Articular chondrocyte of knee joint (primary cell): ENCODE measurements around the gene MRPL55. TPM values are rescaled to one million over a fixed set of nuclear protein-coding genes. Genes with fewer than 3 reads are reported as not detected.

ENCODE experiments used
- small RNA-seq: library from RNA; depleted of rRNA; stranded (forward); fragments of <200 nt; gene quantifications from one replicate; pipeline ENCODE3, GENCODE V24; 2012
- total RNA-seq: library from RNA; depleted of rRNA; stranded (reverse); fragments of >200 nt; gene quantifications from 2 replicates; pipeline ENCODE4 v1.2.3, GENCODE V29; 2012

MRPL55 gene
- 27.0 and 29.3 TPM in 2 replicates for total RNA-seq

DNA sequence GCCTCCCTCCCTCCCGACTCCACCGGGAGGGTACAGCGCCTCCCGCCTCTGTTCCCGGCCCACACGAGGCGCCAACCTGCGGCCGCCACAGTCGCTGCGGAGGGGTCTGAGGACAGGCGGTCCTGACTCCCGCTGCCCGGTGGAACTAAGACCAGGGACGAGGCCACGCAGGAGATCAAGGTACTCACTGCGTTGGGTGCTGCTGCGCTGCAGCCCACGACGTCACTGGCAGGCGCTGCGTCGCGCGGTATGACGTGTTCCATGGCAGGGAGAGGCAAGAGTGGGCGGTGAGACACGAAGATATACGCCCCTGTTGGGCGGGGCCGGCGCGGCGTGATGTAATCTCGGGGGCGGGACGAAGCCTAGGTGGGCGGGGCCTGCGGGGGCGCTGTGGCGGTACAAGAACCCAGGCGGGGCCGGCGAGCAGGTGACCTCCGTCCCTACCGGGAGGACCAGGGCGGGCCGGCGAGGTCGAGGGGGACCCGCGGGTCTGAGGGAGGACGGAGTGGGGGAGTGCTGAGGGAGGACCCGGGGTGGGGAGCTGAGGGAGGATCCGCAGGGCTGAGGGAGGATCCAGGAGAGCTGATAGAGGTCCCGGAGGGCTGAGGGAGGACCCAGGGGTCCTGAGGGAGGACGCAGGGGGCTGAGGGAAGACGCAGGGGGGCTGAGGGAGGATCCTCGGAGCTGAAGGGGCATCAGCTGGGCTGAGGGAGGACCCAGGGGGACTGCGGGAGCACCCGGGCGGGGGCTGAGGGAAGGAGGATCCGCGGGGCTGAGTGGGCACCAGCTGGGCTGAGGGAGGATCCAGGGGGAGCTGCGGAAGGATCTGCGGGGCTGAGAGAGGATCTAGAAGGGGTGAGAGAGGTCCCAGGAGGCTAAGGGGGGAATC is at the start of gene MRPL55:
MRPL55 (minus strand) TSS at position 227 of the 889 bp plus-strand sequence. CDS start 1,039 bp downstream, outside the sequence.

DNA sequence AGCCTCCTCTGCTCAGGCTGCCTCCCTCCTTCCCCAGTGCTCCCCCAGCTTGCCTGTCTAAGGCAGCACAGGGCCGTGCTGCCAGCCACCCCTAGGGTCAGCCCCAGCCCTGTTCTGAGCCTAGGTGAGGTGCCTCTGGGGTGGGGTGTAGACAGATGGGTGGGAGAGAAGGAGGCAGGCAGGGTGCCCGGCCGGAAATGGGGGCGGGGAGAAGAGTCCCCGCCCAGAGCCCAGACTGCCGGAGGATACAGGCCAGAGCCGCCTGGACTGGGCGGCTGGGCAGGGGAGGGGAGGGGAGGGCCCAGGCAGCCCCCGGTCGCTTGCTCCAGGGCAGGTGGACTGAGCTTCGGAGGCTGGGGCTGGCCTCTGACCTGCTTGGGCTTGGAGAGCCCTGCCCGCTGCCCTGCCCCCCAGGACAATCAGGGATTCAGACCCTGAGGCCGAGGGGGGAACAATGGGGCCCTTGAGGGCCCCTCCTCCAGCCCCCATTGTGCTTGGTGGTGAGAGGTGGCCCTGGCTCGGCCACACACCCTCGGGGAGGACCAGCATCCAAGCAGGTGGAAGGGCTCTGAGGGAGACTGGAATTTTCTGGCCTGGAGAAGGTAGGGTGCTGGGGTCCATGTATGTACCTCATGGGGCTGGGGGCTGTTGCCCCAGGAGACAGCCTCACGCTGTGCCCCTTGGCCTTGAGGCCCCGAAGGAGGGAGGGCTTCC is 40.5 kb upstream of the MRPL55 start, which contains the start of gene GJC2:
GJC2 (plus strand) TSS at position 525 of the 714 bp plus-strand sequence. CDS start 7,829 bp downstream, outside the sequence.

GRCh38 chr1:228139931-228140723 is 31.0 kb upstream of the MRPL55 start, which contains the start of gene GUK1:
GUK1 (plus strand) TSS chr1:228140279; CDS start chr1:228140303, 24 bp downstream.

GRCh38 chr1:228102791-228103620 is 6.1 kb downstream of the MRPL55 start, which contains the start of gene C1orf35:
C1orf35 (minus strand) TSS chr1:228103325; CDS start chr1:228103227, 98 bp downstream.

GRCh38 chr1:228082214-228082917 is 26.7 kb downstream of the MRPL55 start, which contains the start of gene ARF1:
ARF1 (plus strand) TSS chr1:228082708; CDS start chr1:228097115, 14,407 bp downstream.

Small RNAs within 50 kb of the gene (small RNA-seq; reads per million reads assigned to genes)
- gene AL359510.1, result not detected

Other genes starting within 250 kb of the MRPL55 start
- 0.52 and 0.76 TPM in 2 replicates for gene WNT9A, start 161.4 kb downstream of the MRPL55 start, total RNA-seq
- gene WNT3A, start 102.3 kb downstream of the MRPL55 start, total RNA-seq, result not detected in 2 replicates
- 267 and 269 TPM in 2 replicates for gene ARF1, start 26.6 kb downstream of the MRPL55 start, total RNA-seq
- gene C1orf35, start 6.0 kb downstream of the MRPL55 start, total RNA-seq, result 3.4 and 5.6 TPM in 2 replicates
- 249 and 276 TPM in 2 replicates for gene GUK1, start 31.0 kb upstream of the MRPL55 start, total RNA-seq
- gene GJC2, start 40.6 kb upstream of the MRPL55 start, total RNA-seq, result 2.1 TPM in 2 replicates
- 4.6 and 4.8 TPM in 2 replicates for gene IBA57, start 56.5 kb upstream of the MRPL55 start, total RNA-seq
- 5.0 and 5.9 TPM in 2 replicates for gene OBSCN, start 98.7 kb upstream of the MRPL55 start, total RNA-seq